ENCODE results near the gene PTPRE. TPM values are rescaled to one million over a fixed set of nuclear protein-coding genes. Genes with fewer than 3 reads are reported as not detected.

The PTPRE gene
- total and polyA plus RNA-seq, 2 of the 4 experiments (the other 2 are of a cell fraction), result 0.34 to 0.54 TPM

DNA sequence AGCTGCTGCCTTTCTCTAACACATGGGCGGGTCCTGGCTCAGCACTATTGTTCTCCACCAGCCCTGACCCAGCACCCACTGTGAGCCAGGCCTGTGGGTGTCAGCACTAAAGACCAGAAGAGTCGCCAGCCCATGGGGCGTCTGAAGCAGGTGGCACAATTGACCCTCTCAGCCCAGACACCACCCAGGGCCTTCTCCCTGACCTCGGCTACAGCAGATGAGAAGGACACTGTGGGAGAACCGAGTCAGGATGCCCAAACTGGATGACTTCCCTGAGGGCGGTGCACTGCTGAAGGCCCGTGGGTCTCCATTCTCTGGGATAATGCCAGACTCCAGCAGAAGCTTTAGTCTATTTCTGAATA is 122.4 kb downstream of the PTPRE start:
- Histone ChIP-seq H3K79me1 (ENCODE audit: low read depth in 1 of 2, low read length in 2 of 2) (no peaks in the 10 kb centered on the region), H2AK9ac (replicated peaks; ENCODE audit: low read depth, low read length, poor library complexity) (no peak overlapping the region), H3K4ac (ENCODE audit: low read depth, low read length) (no peak overlapping the region), H4K5ac (ENCODE audit: low read depth, low read length) (no peak overlapping the region), H2AK5ac (ENCODE audit: low read depth, low read length) (no peak overlapping the region), H4K8ac (ENCODE audit: low read depth in 2 of 2, low read length in 2 of 2) (no peak overlapping the region), H2BK15ac (ENCODE audit: low read depth, low read length) (no peak overlapping the region), H3K23ac (ENCODE audit: low read depth, low read length) (no peak overlapping the region), H3K4me2 (ENCODE audit: low read depth, low read length) (no peak overlapping the region), H3K56ac (ENCODE audit: extremely low read depth, insufficient read depth, low read length) (no peak overlapping the region), H3K36me3 (ENCODE audit: control insufficient read depth, insufficient read depth, low read length) (no peaks in the 10 kb centered on the region), H2AFZ (replicated peaks; ENCODE audit: low read length, poor library complexity) (no peak overlapping the region), H2BK20ac (ENCODE audit: low read depth, low read length) (no peak overlapping the region), H3K4me3 (ENCODE audit: insufficient read depth, low read depth, low read length) (no peak overlapping the region), H3K27me3 (ENCODE audit: control insufficient read depth, insufficient read depth, low read length) (no peaks in the 10 kb centered on the region; the same call in 1 of the 2 replicates), H4K20me1 (ENCODE audit: insufficient read depth, low read length) (no peaks in the 10 kb centered on the region), H2BK5ac (ENCODE audit: low read depth, low read length, poor library complexity, severe bottlenecking) (no peak overlapping the region), H3K9me1 (ENCODE audit: insufficient read depth, low read length) (no peaks in the 10 kb centered on the region), H3K18ac (ENCODE audit: low read depth, low read length) (no peak overlapping the region), H3K27ac (ENCODE audit: insufficient read depth, low read length) (no peak overlapping the region), H3K9me3 (ENCODE audit: control insufficient read depth, insufficient read depth, low read length) (no peaks in the 10 kb centered on the region), H3K9ac (ENCODE audit: low read depth, low read length) (no peak overlapping the region), H2BK120ac (ENCODE audit: low read depth, low read length) (no peak overlapping the region), H4K91ac (ENCODE audit: insufficient read depth, low read depth, low read length) (no peak overlapping the region), H3K14ac (replicated peaks; ENCODE audit: low read depth, low read length) (no peak overlapping the region), H3K4me1 (ENCODE audit: control insufficient read depth, insufficient read depth, low read length) (no peaks in the 10 kb centered on the region)
- POLR2A ChIA-PET (ENCODE audit: unreplicated experiment), result no interaction called here
- ATAC-seq (ENCODE audit: low read depth) (no peak), DNase-seq (no peak)
- CTCF ChIA-PET, result no interaction called here
- dilution Hi-C loops (cut with HindIII; ENCODE audit: low sequenced_read_pairs, unreplicated experiment) (no loop called here), in situ Hi-C loops (cut with MboI; ENCODE audit: low sequenced_read_pairs) (no loop called here), intact Hi-C loops (cut with micrococcal nuclease) (no loop called here)
- TF ChIP-seq, protein P1, sequence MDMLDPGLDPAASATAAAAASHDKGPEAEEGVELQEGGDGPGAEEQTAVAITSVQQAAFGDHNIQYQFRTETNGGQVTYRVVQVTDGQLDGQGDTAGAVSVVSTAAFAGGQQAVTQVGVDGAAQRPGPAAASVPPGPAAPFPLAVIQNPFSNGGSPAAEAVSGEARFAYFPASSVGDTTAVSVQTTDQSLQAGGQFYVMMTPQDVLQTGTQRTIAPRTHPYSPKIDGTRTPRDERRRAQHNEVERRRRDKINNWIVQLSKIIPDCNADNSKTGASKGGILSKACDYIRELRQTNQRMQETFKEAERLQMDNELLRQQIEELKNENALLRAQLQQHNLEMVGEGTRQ (IDR thresholded peaks at IDR 0.05; ENCODE audit: low read depth, low read length), result no peak
- TF ChIP-seq CEBPB (IDR thresholded peaks at IDR 0.05; ENCODE audit: low read depth, low read length), result no peak
- TF ChIP-seq CHD1 (IDR thresholded peaks at IDR 0.05; ENCODE audit: low read depth, low read length), result no peak
- no peak for TF ChIP-seq RAD21 (IDR thresholded peaks at IDR 0.05; ENCODE audit: low read length)
- TF ChIP-seq MAFK (IDR thresholded peaks at IDR 0.05; ENCODE audit: low read depth, low read length), result no peak
- TF ChIP-seq FOS (IDR thresholded peaks at IDR 0.05; ENCODE audit: low read depth, low read length), result no peak
- TF ChIP-seq BHLHE40 (IDR thresholded peaks at IDR 0.05; ENCODE audit: low read depth, low read length), result no peak
- TF ChIP-seq RFX5 (IDR thresholded peaks at IDR 0.05; ENCODE audit: low read depth, low read length), result no peak
- TF ChIP-seq SMC3 (IDR thresholded peaks at IDR 0.05; ENCODE audit: low read depth, low read length), result no peak
- no peak for TF ChIP-seq MAZ (IDR thresholded peaks at IDR 0.05; ENCODE audit: borderline replicate concordance, low read depth, low read length)
- no peak for TF ChIP-seq CTCF (conservative IDR thresholded peaks at IDR 0.05; ENCODE audit: low read depth, low read length)
- TF ChIP-seq MXI1 (IDR thresholded peaks at IDR 0.05; ENCODE audit: borderline replicate concordance, low read depth, low read length), result no peak
- no peak for TF ChIP-seq ELK1 (IDR thresholded peaks at IDR 0.05; ENCODE audit: borderline replicate concordance, low read depth, low read length)
- TF ChIP-seq NFE2L2 (IDR thresholded peaks at IDR 0.05; ENCODE audit: low read depth, low read length), result no peak
- no peak for TF ChIP-seq POLR2A (IDR thresholded peaks at IDR 0.05; ENCODE audit: low read depth, low read length)
- BruUV-seq (replicated peaks), result no TSS peak
- 52% methylated on average over 3 of the region's 7 CpGs; no CpG with 5 or more reads in 1 of the 2 experiments for WGBS, 2 experiments (ENCODE audit: extremely low coverage in 2 of 2, insufficient read length in 1 of 2)
